Right hindlimb (tissue), 1 donor: ENCODE measurements around the gene HS2ST1.

Experiments used
- DNase-seq: peaks from one replicate; pipeline ENCODE4 v3.0.0-alpha.2; 2018

The HS2ST1 gene

GRCh38 chr1:87117761-87118368 lies 203.4 kb downstream of the HS2ST1 start:
- DNase-seq = no peak

- no peak for DNase-seq
Measured at GRCh38 chr1:87119541-87120140, 205.2 kb downstream of the HS2ST1 start.

GRCh38 chr1:87120779-87121178 lies 206.3 kb downstream of the HS2ST1 start:
- no peak for DNase-seq

- no peak for DNase-seq
Measured at GRCh38 chr1:87121711-87122163, 207.3 kb downstream of the HS2ST1 start.

- DNase-seq = no peak
Measured at GRCh38 chr1:87122243-87122642, 207.8 kb downstream of the HS2ST1 start.

GRCh38 chr1:87123610-87124009 lies 209.2 kb downstream of the HS2ST1 start:
- DNase-seq = no peak

GRCh38 chr1:87126886-87127505 lies 212.6 kb downstream of the HS2ST1 start:
- DNase-seq = no peak

GRCh38 chr1:87127581-87127980 lies 213.1 kb downstream of the HS2ST1 start:
- DNase-seq = no peak

GRCh38 chr1:87129038-87129437 lies 214.6 kb downstream of the HS2ST1 start:
- DNase-seq = no peak

GRCh38 chr1:87129606-87130005 lies 215.2 kb downstream of the HS2ST1 start:
- DNase-seq = peak; percentile 48

GRCh38 chr1:87130438-87130837 lies 216.0 kb downstream of the HS2ST1 start:
- no peak for DNase-seq

GRCh38 chr1:87131809-87132283 lies 217.4 kb downstream of the HS2ST1 start:
- DNase-seq = peak; percentile 91

- no peak for DNase-seq
Measured at GRCh38 chr1:87132284-87132870, 217.9 kb downstream of the HS2ST1 start.

GRCh38 chr1:87134061-87134460 lies 219.6 kb downstream of the HS2ST1 start:
- no peak for DNase-seq

- DNase-seq = no peak
Measured at GRCh38 chr1:87134625-87135328, 220.3 kb downstream of the HS2ST1 start.

- no peak for DNase-seq
Measured at GRCh38 chr1:87135329-87135712, 220.9 kb downstream of the HS2ST1 start.

- DNase-seq = no peak
Measured at GRCh38 chr1:87136607-87137341, 222.3 kb downstream of the HS2ST1 start.

GRCh38 chr1:87137342-87137739 lies 222.9 kb downstream of the HS2ST1 start:
- DNase-seq = no peak

- no peak for DNase-seq
Measured at GRCh38 chr1:87140831-87141540, 226.6 kb downstream of the HS2ST1 start.

- DNase-seq = no peak
Measured at GRCh38 chr1:87141556-87141955, 227.1 kb downstream of the HS2ST1 start.

- DNase-seq = no peak
Measured at GRCh38 chr1:87143413-87144135, 229.1 kb downstream of the HS2ST1 start.
